Ovary (tissue), 9 donors: ENCODE data around the gene TMEM63A. TPM values are rescaled to one million over a fixed set of nuclear protein-coding genes. Genes with fewer than 3 reads are reported as not detected.

Source experiments
- DNase-seq, 5 donors: peaks; one replicate each; pipeline ENCODE4 v3.0.0-alpha.2; 2019 to 2020
- H3K27ac ChIP-seq, 2 donors: fragments of 200-600 bp; one replicate each; pipeline versions ENCODE4 v1.5.1 to v1.8.0; 2019 to 2022
- H3K27me3 ChIP-seq: fragments of 200-600 bp; one replicate; pipeline ENCODE4 v1.8.0; 2022
- H3K36me3 ChIP-seq: fragments of 200-600 bp; sonication (generic); one replicate; pipeline ENCODE4 v1.5.1; 2019
- H3K4me1 ChIP-seq: one replicate; pipeline ENCODE4 v1.8.1; 2013; ENCODE audit warnings: mild to moderate bottlenecking, moderate library complexity; ENCODE audit not compliant: insufficient read depth
- H3K4me3 ChIP-seq: fragments of 200-600 bp; sonication (generic); one replicate; pipeline ENCODE4 v1.5.1; 2017
- H3K9me3 ChIP-seq, 2 donors: fragments of 200-600 bp in 1 of 2; sonication (generic) in 1 of 2; one replicate each; pipeline versions ENCODE4 v1.5.1 to v1.8.1; 2013 to 2019; ENCODE audit warnings: mild to moderate bottlenecking in 1 of 2, moderate library complexity in 1 of 2
- EP300 ChIP-seq: sonication (generic); formaldehyde crosslinking; IDR thresholded peaks from one replicate; pipeline ENCODE4 v1.6.1; 2017; ENCODE audit warnings: antibody characterized with exemption
- POLR2A ChIP-seq: fragments of 450-650 bp; IDR thresholded peaks from one replicate; pipeline ENCODE4 v1.6.1; 2017; ENCODE audit warnings: antibody characterized with exemption, mild to moderate bottlenecking, moderate library complexity
- WGBS, 3 donors: extraction: QIAGEN DNeasy Blood & Tissue Kit in 1 of 3; methylation state at CpG; one replicate each; pipeline versions ENCODE4 v1.1.5 to v1.1.7; 2013 to 2017; 5-methylcytosine and 5-hydroxymethylcytosine counted together
- intact Hi-C, 4 donors: fragments of 100-400 bp; cut with DNase I; formaldehyde crosslinking; loops; one replicate each; pipeline versions ENCODE4 v1.11.0 to v1.15.1; 2022 to 2023
- polyA plus RNA-seq, 2 donors: library from polyadenylated mRNA; stranded (reverse); fragments of 200-250 nt in 1 of 2; fragments of 350-450 nt in 1 of 2; fragmentation: Illumina TruSeq in 1 of 2; extraction: RNeasy Lipid Tissue Mini Kit (QIAGEN cat#74804) in 1 of 2; gene quantifications; one replicate each; pipeline ENCODE4 v1.2.3, GENCODE V29; 2013 to 2014
- total RNA-seq, 7 donors: library from RNA; depleted of rRNA in 2 of 7; stranded (reverse); fragments of >200 nt in 2 of 7; fragmentation: NEBNext Ultra II Directional in 3 of 7; extraction: Animal tissue kit (Norgen Biotek cat#: 25700) in 3 of 7; gene quantifications; one replicate each; pipeline versions ENCODE4 v1.1.0 to v1.2.4, GENCODE V29; 2016 to 2023
- TF ChIP-seq, protein P1 (sequence below), 3 donors: fragments of 450-650 bp in 2 of 3; fragments of 200-600 bp in 1 of 3; IDR thresholded peaks; one replicate each; pipeline versions ENCODE4 v1.5.1 to v1.8.0; 2016 to 2022; ENCODE audit warnings: antibody characterized with exemption in 3 of 3, mild to moderate bottlenecking in 1 of 3
- donor health status: DM: no; HTN: no; CAD: no; lungs with moderate emphysema.
- donor health status: DM: no; HTN: no; CAD: no.
- donor health status: Bipolar disorder and iron deficiency.
- donor health status: DM: yes; HTN: yes; CAD: no.
- donor health status: DM: no; HTN: no; CAD: no.
- donor health status: DM: yes; HTN: yes; CAD: no.

Gene TMEM63A
- total and polyA plus RNA-seq, 9 donors: 29.6 to 82.8 (median 53.0) TPM

DNA sequence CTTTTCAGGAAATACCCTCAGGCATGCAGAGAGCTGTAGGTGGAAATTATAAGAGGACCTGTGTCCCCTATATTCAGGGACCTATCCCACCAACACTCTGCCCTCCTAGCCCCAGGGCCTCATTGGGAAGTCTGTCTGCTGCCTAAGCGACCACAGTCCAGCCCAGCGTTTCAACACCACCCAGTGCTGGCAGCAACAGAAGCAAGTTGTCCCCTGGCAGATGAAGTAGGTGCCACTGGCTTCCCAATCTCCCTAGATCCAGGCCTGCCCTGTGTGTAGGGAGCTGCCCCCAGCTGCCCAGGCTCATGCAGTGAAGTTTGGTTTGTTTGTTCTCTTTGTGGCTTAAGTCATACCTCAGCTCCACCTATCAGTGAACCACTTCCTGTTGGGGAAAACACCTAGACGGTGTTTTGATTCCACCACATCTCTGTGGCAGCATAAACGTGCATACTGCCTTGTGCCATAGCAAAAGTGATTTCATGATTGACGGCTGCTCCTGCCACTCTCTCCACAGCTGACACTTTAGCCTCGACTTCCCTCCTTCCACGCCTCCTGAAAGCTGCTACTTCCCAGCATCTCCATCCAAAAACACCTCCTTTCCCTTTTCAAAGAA lies 14.9 kb upstream of the TMEM63A start:
- no peak overlapping the region for H3K4me3 ChIP-seq
- H3K4me1 ChIP-seq: no peaks in the 10 kb centered on the region
- H3K9me3 ChIP-seq: no peaks in the 10 kb centered on the region
- no peak overlapping the region for H3K27ac ChIP-seq
- no peak for DNase-seq
- H3K27me3 ChIP-seq: no peaks in the 10 kb centered on the region
- intact Hi-C loops: no loop called here
- H3K36me3 ChIP-seq: no peaks in the 10 kb centered on the region
- whole genome bisulfite sequencing, 3 donors: 66 to 71% (median 70%) methylated on average over 7 of the region's 7 CpGs
- no peak for TF ChIP-seq POLR2A
- no peak for TF ChIP-seq EP300

DNA sequence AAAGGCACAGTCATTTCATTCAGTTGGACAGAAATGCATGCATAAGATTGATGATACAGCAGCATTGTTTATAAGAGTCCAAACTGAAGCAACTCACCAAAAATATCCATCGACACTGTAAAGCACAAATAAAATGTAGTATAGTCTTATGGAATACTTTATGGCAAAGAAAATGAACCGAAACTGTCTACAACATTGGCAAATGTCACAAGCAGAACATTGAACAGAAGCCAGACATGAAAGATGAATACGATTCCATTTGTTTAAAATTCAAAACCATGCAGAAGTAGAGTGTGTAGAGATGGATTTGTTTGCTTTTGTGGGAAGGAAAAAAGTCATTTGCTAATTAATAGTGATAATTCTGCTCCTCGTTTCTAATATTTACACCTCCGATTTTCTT lies 14.3 kb upstream of the TMEM63A start:
- intact Hi-C loops: no loop called here
- DNase-seq: no peak
- H3K9me3 ChIP-seq: no peaks in the 10 kb centered on the region
- H3K4me1 ChIP-seq: no peaks in the 10 kb centered on the region
- no peaks in the 10 kb centered on the region for H3K36me3 ChIP-seq
- TF ChIP-seq, protein P1, sequence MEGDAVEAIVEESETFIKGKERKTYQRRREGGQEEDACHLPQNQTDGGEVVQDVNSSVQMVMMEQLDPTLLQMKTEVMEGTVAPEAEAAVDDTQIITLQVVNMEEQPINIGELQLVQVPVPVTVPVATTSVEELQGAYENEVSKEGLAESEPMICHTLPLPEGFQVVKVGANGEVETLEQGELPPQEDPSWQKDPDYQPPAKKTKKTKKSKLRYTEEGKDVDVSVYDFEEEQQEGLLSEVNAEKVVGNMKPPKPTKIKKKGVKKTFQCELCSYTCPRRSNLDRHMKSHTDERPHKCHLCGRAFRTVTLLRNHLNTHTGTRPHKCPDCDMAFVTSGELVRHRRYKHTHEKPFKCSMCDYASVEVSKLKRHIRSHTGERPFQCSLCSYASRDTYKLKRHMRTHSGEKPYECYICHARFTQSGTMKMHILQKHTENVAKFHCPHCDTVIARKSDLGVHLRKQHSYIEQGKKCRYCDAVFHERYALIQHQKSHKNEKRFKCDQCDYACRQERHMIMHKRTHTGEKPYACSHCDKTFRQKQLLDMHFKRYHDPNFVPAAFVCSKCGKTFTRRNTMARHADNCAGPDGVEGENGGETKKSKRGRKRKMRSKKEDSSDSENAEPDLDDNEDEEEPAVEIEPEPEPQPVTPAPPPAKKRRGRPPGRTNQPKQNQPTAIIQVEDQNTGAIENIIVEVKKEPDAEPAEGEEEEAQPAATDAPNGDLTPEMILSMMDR (IDR thresholded peaks at IDR 0.05): no peak
- H3K27me3 ChIP-seq: no peaks in the 10 kb centered on the region
- WGBS, 3 donors: 76 to 83% (median 78%) methylated on average over 5 of the region's 5 CpGs
- H3K27ac ChIP-seq: no peak overlapping the region
- H3K4me3 ChIP-seq: no peak overlapping the region

DNA sequence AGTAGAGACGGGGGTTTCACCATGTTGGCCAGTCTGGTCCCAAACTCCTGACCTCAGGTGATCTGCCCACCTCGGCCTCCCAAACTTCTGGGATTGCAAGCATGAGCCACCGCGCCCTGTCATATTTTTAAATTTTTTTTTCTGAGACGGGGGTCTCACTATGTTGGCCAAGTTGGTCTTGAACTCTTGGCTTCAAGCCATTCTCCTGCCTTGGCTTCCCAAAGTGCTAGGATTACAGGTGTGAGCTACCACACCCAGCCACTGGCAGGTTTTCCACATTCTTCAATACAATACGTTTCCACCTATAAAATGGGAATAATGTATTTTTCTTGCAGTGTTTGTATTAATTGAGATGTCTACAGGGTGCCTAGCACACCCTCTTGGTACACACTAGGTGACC lies 10.1 kb upstream of the TMEM63A start:
- 89 to 95% (median 90%) methylated on average over 6 of the region's 6 CpGs for WGBS, 3 donors
- Histone ChIP-seq H3K4me3 (no peak overlapping the region), H3K4me1 (peaks cover 5% of the 10 kb centered on the region), H3K27me3 (no peaks in the 10 kb centered on the region), H3K27ac (no peak overlapping the region), H3K36me3 (no peaks in the 10 kb centered on the region), H3K9me3 (no peaks in the 10 kb centered on the region)
- TF ChIP-seq POLR2A (no peak), EP300 (no peak)
- TF ChIP-seq, protein P1 (IDR thresholded peaks at IDR 0.05): no peak
- intact Hi-C loops: no loop called here
- DNase-seq: no peak

DNA sequence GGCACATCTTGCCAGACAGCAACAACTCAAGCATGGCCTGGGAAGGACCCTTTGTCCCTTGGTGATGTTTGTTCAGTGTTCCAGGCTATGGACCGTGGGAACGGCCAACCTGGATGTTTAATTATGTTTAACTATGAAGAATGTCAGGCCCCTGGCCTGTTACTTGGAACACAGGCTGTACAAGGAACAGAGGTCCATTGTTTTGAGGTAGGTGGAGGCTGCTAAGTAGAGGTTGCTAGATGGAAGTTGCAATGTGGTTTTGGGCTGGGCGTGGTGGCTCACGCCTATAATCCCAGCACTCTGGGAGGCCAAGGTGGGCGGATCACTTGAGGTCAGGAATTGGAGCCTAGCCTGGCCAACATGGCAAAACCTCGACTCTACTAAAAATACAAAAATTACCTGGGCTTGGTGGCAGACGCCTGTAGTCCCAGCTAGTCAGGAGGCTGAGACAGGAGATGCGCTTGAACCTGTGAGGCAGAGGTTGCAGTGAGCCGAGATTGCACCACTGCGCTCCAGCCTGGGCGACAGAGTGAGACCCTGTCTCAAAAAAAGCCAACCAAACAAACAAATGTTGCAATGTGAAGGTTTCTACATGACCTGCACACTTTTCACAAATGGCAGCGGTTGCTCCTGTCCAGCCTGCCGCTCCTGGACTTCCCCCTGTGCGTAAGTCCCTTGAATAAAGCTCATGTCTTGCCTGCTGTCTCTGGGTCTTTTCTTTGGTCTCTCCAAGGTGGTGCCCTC lies 9.2 kb upstream of the TMEM63A start:
- no peaks in the 10 kb centered on the region for H3K27me3 ChIP-seq
- TF ChIP-seq, protein P1 (IDR thresholded peaks at IDR 0.05): no peak
- TF ChIP-seq EP300 (no peak), POLR2A (no peak)
- no peaks in the 10 kb centered on the region for H3K9me3 ChIP-seq
- H3K27ac ChIP-seq: no peak overlapping the region
- no peaks in the 10 kb centered on the region for H3K36me3 ChIP-seq
- DNase-seq: no peak
- WGBS, 3 donors: 89 to 95% (median 94%) methylated on average over 14 of the region's 14 CpGs
- intact Hi-C loops: no loop called here
- H3K4me3 ChIP-seq: no peak overlapping the region
- peaks cover 5% of the 10 kb centered on the region for H3K4me1 ChIP-seq
